ENCODE results near the gene ACKR2.
"Not testable (repeated sequence)": the region's sequence is repeated elsewhere in the genome, so short reads cannot be mapped to it uniquely, and the experiment has no call there.

ACKR2 gene

DNA sequence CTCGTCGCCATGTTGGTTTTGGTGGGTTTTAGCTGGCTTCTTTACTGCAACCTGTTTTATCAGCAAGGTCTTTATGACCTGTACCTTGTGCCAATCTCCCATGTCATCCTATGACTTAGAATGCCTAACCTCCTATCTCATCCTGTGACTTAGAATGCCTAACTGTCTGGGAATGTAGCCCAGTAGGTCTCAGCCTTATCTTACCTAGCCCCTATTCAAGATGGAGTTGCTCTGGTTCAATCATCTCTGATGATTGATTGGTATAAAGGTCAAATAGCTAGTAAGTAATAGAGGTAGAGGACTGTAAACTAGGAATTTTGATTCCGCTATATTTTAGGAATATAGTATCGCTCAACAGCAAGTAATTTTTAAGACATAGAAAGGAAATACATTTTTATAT is 1.3 kb upstream of the ACKR2 start:
- H3K27me3 Mint-ChIP-seq = peaks cover 20% of the 10 kb centered on the region
- intact Hi-C loops (cut with micrococcal nuclease) = no loop called here
- no peak overlapping the region for H3K27ac Mint-ChIP-seq
- H3K4me1 Mint-ChIP-seq (ENCODE audit: low read depth) = peaks cover 17% of the 10 kb centered on the region
- peaks cover 12% of the 10 kb centered on the region for H3K36me3 Mint-ChIP-seq (ENCODE audit: low read depth)
- no peak overlapping the region for H3K4me3 Mint-ChIP-seq
- no peaks in the 10 kb centered on the region for H3K9me3 Mint-ChIP-seq

DNA sequence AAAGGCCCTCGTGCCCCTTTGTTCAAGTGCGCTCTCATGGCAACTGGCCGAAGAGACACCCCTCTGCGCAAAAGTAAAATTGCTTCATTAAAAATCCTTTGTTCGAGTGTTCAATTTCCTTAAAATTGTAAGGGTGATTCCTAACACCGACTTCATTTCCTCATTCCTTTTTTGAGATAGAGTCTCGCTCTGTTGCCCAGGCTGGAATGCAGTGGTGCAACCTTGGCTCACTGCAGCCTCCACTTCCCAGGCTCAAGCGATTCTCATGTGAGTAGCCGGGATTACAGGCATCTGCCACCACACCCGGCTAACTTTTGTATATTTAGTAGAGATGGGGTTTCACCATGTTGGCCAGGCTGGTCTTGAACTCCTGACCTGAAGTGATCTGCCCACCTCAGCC is 1.5 kb downstream of the ACKR2 start:
- H3K36me3 Mint-ChIP-seq (ENCODE audit: low read depth); H3K9me3 Mint-ChIP-seq; H3K4me3 Mint-ChIP-seq; H3K27ac Mint-ChIP-seq; intact Hi-C loops (cut with micrococcal nuclease): not testable (repeated sequence)
- H3K27me3 Mint-ChIP-seq = peaks cover 14% of the 10 kb centered on the region
- H3K4me1 Mint-ChIP-seq (ENCODE audit: low read depth) = peaks cover 13% of the 10 kb centered on the region

DNA sequence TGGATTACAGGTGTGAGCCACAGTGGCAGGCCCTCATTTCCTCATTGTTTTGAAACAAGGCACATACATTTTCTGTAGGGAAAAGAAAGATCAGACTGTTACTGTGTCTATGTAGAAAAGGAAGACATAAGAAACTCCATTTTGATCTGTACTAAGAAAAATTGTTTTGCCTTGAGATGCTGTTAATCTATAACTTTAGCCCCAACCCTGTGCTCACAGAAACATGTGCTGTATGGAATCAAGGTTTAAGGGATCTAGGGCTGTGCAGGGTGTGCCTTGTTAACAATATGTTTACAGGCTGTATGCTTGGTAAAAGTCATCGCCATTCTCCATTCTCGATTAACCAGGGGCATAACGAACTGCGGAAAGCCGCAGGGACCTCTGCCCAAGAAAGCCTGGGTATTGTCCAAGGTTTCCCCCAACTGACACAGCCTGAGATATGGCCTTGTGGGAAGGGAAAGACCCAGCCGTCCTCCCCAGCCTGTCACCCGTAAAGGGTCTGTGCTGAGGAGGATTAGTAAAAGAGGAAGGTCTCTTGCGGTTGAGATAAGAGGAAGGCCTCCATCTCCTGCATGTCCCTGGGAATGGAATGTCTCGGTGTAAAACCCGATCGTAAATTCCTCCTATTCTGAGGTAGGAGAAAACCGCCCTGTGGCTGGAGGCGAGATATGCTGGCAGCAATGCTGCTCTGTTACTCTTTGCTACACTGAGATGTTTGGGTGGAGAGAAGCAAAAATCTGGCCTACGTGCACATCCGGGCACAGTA is 2.1 kb downstream of the ACKR2 start:
- Mint-ChIP-seq H3K4me1 (ENCODE audit: low read depth) (peaks cover 13% of the 10 kb centered on the region), H3K27ac (peak overlapping the region; percentile 15)
- intact Hi-C loops (cut with micrococcal nuclease); H3K4me3 Mint-ChIP-seq; H3K36me3 Mint-ChIP-seq (ENCODE audit: low read depth); H3K27me3 Mint-ChIP-seq; H3K9me3 Mint-ChIP-seq: not testable (repeated sequence)

GRCh38 chr3:42814246-42814645 is 5.0 kb downstream of the ACKR2 start:
- intact Hi-C loops (cut with micrococcal nuclease) = no loop called here
- Mint-ChIP-seq H3K9me3 (no peaks in the 10 kb centered on the region), H3K27ac (no peak overlapping the region)

DNA sequence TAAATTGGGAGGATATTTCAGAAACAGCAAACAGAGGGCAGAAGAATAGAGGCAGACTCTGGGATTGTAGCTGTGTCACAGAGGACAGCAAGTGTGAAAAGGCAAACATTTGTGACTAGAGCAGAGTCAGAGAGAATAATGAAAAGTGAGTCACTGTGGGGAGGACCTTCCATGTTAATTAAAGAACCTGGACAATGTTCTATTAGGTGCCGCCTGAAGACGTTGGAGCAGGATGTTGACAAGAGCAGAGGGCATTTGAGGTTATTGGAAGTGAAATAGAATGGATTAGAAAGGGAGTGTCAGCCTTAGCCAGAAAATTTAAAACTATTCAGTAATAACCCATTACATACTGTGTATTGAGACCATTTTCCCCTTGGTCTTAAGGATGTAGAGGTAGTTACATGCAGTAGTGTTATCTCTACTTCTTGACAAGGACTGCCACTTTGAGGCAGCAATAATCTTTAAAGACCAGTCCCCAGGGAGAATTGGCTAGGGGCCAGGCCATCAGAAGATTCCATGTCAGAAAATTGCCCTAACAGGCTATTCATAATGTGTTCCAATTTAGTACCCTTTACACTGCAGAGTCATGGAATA is 5.8 kb downstream of the ACKR2 start:
- Mint-ChIP-seq H3K9me3 (no peaks in the 10 kb centered on the region), H3K27ac (no peak overlapping the region), H3K4me3 (no peak overlapping the region), H3K36me3 (ENCODE audit: low read depth) (no peaks in the 10 kb centered on the region), H3K27me3 (no peaks in the 10 kb centered on the region), H3K4me1 (ENCODE audit: low read depth) (peaks cover 13% of the 10 kb centered on the region)
- intact Hi-C loops (cut with micrococcal nuclease) = no loop called here

More at GRCh38 chr3:42814246-42814645, 5.0 kb downstream of the ACKR2 start:
- Mint-ChIP-seq H3K4me3 (no peak overlapping the region), H3K4me1 (ENCODE audit: low read depth) (peaks cover 13% of the 10 kb centered on the region), H3K27me3 (peaks cover 2% of the 10 kb centered on the region), H3K36me3 (ENCODE audit: low read depth) (no peaks in the 10 kb centered on the region)

DNA sequence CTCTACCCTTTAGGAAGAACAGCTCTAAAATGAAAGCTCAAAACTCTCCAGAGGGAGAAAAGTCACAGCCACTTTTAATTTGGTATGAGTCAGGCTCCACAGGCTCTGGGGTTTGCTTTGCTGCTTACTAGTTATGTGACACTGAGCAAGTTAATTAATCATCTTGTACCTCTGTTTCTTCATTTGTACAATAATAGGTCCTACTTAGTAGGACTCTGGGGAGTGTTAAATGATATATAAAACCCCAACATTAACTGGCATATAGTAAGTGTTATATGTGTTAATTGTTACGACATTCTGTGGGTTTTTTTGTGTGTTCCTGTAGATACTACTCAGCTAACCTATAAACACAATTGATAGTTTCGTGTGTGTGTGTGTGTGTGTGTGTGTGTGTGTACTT is 6.6 kb downstream of the ACKR2 start:
- no peaks in the 10 kb centered on the region for H3K36me3 Mint-ChIP-seq (ENCODE audit: low read depth)
- H3K27me3 Mint-ChIP-seq = no peaks in the 10 kb centered on the region
- H3K9me3 Mint-ChIP-seq = no peaks in the 10 kb centered on the region
- H3K4me1 Mint-ChIP-seq (ENCODE audit: low read depth) = peaks cover 13% of the 10 kb centered on the region
- H3K4me3 Mint-ChIP-seq = no peak overlapping the region
- intact Hi-C loops (cut with micrococcal nuclease) = no loop called here
- no peak overlapping the region for H3K27ac Mint-ChIP-seq

DNA sequence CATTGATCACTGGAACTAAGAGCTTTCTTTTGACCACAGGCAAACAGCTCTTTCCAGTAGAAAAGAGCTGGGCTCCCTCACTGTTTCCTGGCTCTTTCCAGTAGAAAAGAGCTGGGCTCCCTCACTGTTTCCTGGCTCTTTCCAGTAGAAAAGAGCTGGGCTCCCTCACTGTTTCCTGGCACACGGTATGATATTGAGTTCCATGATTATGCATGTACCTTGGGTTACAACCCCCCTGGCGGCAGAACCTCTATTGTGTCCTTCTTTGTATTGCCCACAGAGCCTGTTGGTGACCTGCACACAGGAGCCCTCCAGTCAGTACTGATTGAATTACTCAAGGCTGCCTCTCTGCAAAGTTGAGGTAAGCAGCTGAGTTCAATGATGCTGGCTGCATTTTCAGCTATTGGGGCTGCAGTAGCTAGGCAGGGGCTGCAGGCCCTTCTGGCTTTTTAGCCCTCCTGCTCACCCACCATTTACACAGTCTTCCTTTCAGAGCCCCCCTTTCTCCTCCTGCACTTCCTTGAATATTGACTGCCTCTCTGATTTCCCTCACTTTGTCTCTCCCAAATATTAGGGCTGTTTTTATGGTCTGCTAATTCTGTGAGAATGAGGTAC is 10.2 kb downstream of the ACKR2 start:
- Mint-ChIP-seq H3K27me3 (no peaks in the 10 kb centered on the region), H3K4me1 (ENCODE audit: low read depth) (peaks cover 8% of the 10 kb centered on the region), H3K9me3 (no peaks in the 10 kb centered on the region), H3K36me3 (ENCODE audit: low read depth) (no peaks in the 10 kb centered on the region), H3K27ac (no peak overlapping the region), H3K4me3 (no peak overlapping the region)
- intact Hi-C loops (cut with micrococcal nuclease) = no loop called here

GRCh38 chr3:42820746-42821051 is 11.5 kb downstream of the ACKR2 start:
- Mint-ChIP-seq H3K4me1 (ENCODE audit: low read depth) (peaks cover 8% of the 10 kb centered on the region), H3K27ac (no peak overlapping the region), H3K9me3 (no peaks in the 10 kb centered on the region), H3K4me3 (no peak overlapping the region), H3K27me3 (no peaks in the 10 kb centered on the region), H3K36me3 (ENCODE audit: low read depth) (no peaks in the 10 kb centered on the region)
- intact Hi-C loops (cut with micrococcal nuclease) = no loop called here

DNA sequence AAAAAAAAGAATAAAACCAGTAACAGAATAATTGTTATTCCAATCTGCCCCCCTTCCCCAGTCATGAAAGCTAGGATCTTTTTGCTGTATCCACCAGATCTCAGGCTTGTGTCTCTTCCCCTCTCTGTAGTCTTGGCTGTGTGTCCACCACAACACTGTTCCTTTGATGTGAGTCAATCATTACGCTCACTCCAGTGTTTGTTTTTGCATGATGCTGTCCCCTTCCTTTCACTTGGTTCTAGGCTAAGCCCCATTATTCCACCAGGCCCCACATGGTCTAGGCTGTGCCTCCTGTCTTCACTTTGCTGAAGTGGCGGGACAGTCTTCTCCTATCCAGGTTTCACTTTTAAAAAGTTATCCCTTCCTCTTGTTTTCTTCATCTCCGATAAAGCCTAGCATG is 13.6 kb downstream of the ACKR2 start:
- intact Hi-C loops (cut with micrococcal nuclease) = no loop called here
- no peak overlapping the region for H3K4me3 Mint-ChIP-seq
- H3K27ac Mint-ChIP-seq = no peak overlapping the region

DNA sequence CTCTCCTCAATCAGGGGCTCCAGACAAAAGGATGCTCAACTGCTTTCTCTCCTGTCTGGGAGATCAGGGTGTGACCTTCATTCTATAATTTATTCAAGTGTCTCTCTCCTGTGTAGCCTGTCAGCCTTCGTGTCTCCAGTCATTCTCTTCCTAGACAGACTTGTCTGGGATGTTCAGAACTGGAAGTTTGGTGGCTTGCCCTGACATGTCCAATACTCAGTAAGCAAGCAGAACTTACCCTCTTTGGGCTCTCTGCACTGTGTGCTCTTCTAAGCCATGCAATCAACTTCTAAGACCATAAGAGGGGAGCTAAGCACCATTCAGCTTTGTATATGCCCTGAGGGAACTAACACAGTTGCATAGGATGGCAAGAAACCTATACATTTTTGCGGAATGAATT is 14.1 kb downstream of the ACKR2 start:
- no peak overlapping the region for H3K4me3 Mint-ChIP-seq
- intact Hi-C loops (cut with micrococcal nuclease) = no loop called here
- no peak overlapping the region for H3K27ac Mint-ChIP-seq
- H3K9me3 Mint-ChIP-seq = no peaks in the 10 kb centered on the region
- no peaks in the 10 kb centered on the region for H3K36me3 Mint-ChIP-seq (ENCODE audit: low read depth)
- H3K4me1 Mint-ChIP-seq (ENCODE audit: low read depth) = peaks cover 8% of the 10 kb centered on the region
- H3K27me3 Mint-ChIP-seq = no peaks in the 10 kb centered on the region

More for the DNA sequence above, 13.6 kb downstream of the ACKR2 start:
- no peaks in the 10 kb centered on the region for H3K9me3 Mint-ChIP-seq
- peaks cover 8% of the 10 kb centered on the region for H3K4me1 Mint-ChIP-seq (ENCODE audit: low read depth)
- no peaks in the 10 kb centered on the region for H3K27me3 Mint-ChIP-seq
- H3K36me3 Mint-ChIP-seq (ENCODE audit: low read depth) = no peaks in the 10 kb centered on the region

DNA sequence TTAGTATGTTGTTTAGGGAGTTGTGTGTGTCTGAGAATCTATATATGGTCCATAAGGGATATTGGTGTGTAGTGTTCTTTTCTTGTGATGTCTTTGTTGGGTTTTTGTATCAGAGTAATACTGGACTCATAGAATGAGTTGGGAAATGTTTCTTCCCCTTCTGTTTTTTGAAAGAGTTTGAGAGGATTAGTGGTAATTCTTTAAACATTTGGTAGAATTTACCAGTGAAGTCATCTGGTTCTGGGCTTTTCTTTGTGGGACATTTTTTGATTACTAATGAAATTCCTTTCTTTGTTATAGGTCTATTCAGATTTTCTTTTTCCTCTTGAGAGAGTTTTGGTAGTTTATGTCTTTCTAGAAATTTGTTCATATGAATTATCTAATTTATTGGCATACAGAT is 16.9 kb downstream of the ACKR2 start:
- intact Hi-C loops (cut with micrococcal nuclease) = no loop called here
- H3K27me3 Mint-ChIP-seq = peaks cover 2% of the 10 kb centered on the region
- H3K27ac Mint-ChIP-seq = no peak overlapping the region
- H3K9me3 Mint-ChIP-seq = no peaks in the 10 kb centered on the region
- H3K4me3 Mint-ChIP-seq = no peak overlapping the region
- no peaks in the 10 kb centered on the region for H3K36me3 Mint-ChIP-seq (ENCODE audit: low read depth)
- H3K4me1 Mint-ChIP-seq (ENCODE audit: low read depth) = peaks cover 8% of the 10 kb centered on the region

DNA sequence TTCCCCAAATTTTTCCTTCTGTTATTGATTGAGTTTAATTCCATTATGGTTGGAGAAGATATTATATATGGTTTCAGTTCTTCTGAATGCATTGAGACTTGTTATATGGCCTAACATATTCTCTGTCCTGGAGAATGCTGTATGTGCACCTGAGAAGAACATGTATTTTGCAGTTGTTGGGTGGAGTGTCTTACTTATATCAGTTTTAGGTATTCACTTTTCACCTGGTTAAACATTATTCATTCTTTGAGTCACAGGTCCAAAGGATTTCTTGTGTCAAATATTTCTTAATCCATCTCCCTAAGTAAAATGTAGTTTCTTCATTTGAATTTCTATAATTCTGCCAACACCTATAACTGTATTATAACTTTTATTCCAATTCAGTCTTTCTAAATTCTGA is 17.8 kb downstream of the ACKR2 start:
- intact Hi-C loops (cut with micrococcal nuclease) = no loop called here
- H3K36me3 Mint-ChIP-seq (ENCODE audit: low read depth) = no peaks in the 10 kb centered on the region
- no peak overlapping the region for H3K27ac Mint-ChIP-seq
- no peaks in the 10 kb centered on the region for H3K9me3 Mint-ChIP-seq
- peaks cover 8% of the 10 kb centered on the region for H3K4me1 Mint-ChIP-seq (ENCODE audit: low read depth)
- peaks cover 2% of the 10 kb centered on the region for H3K27me3 Mint-ChIP-seq
- no peak overlapping the region for H3K4me3 Mint-ChIP-seq

GRCh38 chr3:42827654-42828053 is 18.4 kb downstream of the ACKR2 start:
- no peak overlapping the region for H3K4me3 Mint-ChIP-seq
- H3K27ac Mint-ChIP-seq = no peak overlapping the region
- H3K4me1 Mint-ChIP-seq (ENCODE audit: low read depth) = peaks cover 7% of the 10 kb centered on the region
- no peaks in the 10 kb centered on the region for H3K9me3 Mint-ChIP-seq
- peaks cover 2% of the 10 kb centered on the region for H3K27me3 Mint-ChIP-seq
- no peaks in the 10 kb centered on the region for H3K36me3 Mint-ChIP-seq (ENCODE audit: low read depth)
- intact Hi-C loops (cut with micrococcal nuclease) = no loop called here

DNA sequence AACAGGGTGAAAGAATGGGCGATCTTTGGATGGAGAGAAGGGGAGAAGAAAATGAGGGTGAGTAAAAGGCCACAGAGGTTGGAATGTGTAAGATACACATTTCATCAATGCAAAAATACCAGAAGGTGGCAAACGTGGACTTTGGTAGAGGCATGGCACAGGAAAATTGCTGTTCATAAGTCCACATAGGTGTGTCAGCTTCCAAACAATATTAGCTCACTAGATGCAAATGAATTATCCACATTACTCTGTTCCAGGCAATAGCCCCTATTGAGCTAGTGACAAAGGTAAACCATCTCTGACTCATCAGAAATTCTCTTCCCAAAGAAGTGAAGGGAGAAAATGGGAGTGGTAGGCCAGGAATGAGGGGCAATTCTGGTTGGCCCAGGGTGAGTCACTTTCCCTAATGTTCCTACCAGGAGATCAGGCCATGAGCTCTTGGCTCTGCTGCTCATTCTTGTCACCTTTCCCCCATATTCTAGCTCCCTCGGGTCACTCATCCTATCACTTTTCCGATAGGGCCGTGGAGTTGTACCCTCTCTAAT is 19.9 kb downstream of the ACKR2 start:
- intact Hi-C loops (cut with micrococcal nuclease) = no loop called here
- no peak overlapping the region for H3K4me3 Mint-ChIP-seq
- H3K4me1 Mint-ChIP-seq (ENCODE audit: low read depth) = no peaks in the 10 kb centered on the region
- H3K27ac Mint-ChIP-seq = no peak overlapping the region
- no peaks in the 10 kb centered on the region for H3K36me3 Mint-ChIP-seq (ENCODE audit: low read depth)
- H3K9me3 Mint-ChIP-seq = no peaks in the 10 kb centered on the region
- H3K27me3 Mint-ChIP-seq = peaks cover 2% of the 10 kb centered on the region

Data from dendritic cell treated with granulocyte-macrophage colony-stimulating factor and Interleukin-4, amounts not matched to agents 40 ng/mL and 50 ng/mL, for 4 days (primary cell).